Esophagus squamous epithelium (tissue), 5 donors: ENCODE measurements around the gene FOXP1. TPM values are rescaled to one million over a fixed set of nuclear protein-coding genes. Genes with fewer than 3 reads are reported as not detected.

Experiments used
- DNase-seq: peaks from one replicate; lab custom pipeline; 2025; lab: John Stamatoyannopoulos, UW
- H3K27ac ChIP-seq, 4 donors: fragments of 200-600 bp; sonication (generic); one replicate each; pipeline ENCODE4 v1.5.1; 2016 to 2019; ENCODE audit warnings: mild to moderate bottlenecking in 1 of 4
- H3K27me3 ChIP-seq, 4 donors: fragments of 200-600 bp; sonication (generic); 1 replicate in 3 of 4; 2 replicates in 1 of 4; pipeline versions ENCODE4 v1.5.1 to v1.6.0; 2017 to 2021; ENCODE audit warnings: antibody characterized with exemption in 1 of 4
- H3K36me3 ChIP-seq, 3 donors: fragments of 200-600 bp; sonication (generic); one replicate each; pipeline ENCODE4 v1.5.1; 2016 to 2019
- H3K4me1 ChIP-seq, 3 donors: fragments of 200-600 bp; sonication (generic); one replicate each; pipeline ENCODE4 v1.5.1; 2017 to 2019
- H3K4me3 ChIP-seq, 4 donors: fragments of 200-600 bp; sonication (generic); 1 replicate in 3 of 4; 2 replicates in 1 of 4; pipeline ENCODE4 v1.5.1; 2016 to 2019; ENCODE audit warnings: mild to moderate bottlenecking in 2 of 4, moderate library complexity in 1 of 4
- H3K9me3 ChIP-seq, 3 donors: fragments of 200-600 bp; sonication (generic); one replicate each; pipeline ENCODE4 v1.5.1; 2016 to 2019
- CTCF ChIP-seq, 6 experiments: fragments of 450-650 bp in 4 of 6; fragments of 200-600 bp in 2 of 6; sonication (generic) in 2 of 6; IDR thresholded peaks; one replicate each; pipeline ENCODE4 v1.5.1; 2016 to 2019; ENCODE audit warnings: antibody characterized with exemption in 6 of 6, mild to moderate bottlenecking in 4 of 6, moderate library complexity in 4 of 6
- POLR2A ChIP-seq, 4 donors: fragments of 450-650 bp; IDR thresholded peaks; one replicate each; pipeline ENCODE4 v1.6.1; 2017; ENCODE audit warnings: antibody characterized with exemption in 4 of 4, mild to moderate bottlenecking in 4 of 4, moderate library complexity in 3 of 4
- WGBS, 2 donors: methylation state at CpG; one replicate each; pipeline ENCODE4 v1.1.5; 2018; 5-methylcytosine and 5-hydroxymethylcytosine counted together
- intact Hi-C: fragments of 100-400 bp; cut with DNase I; formaldehyde crosslinking; loops from one replicate; pipeline ENCODE4 v1.15.0; 2022
- total RNA-seq, 4 donors: library from RNA; depleted of rRNA; stranded (reverse); fragments of >200 nt; gene quantifications; one replicate each; pipeline ENCODE4 v1.1.0, GENCODE V29; 2016
- donor health status: DM: yes; HTN: yes; CAD: no.

Gene FOXP1
- total RNA-seq, 4 donors from 2014 or later, result 49.1 to 124 (median 61.1) TPM

- intact Hi-C loops, result no loop called here
- DNase-seq, result no peak
- H3K4me3 ChIP-seq, result no peak overlapping the region
- TF ChIP-seq POLR2A (IDR thresholded peaks at IDR 0.05) (no peak), CTCF (IDR thresholded peaks at IDR 0.05) (no peak)
- no peaks in the 10 kb centered on the region for H3K9me3 ChIP-seq
- no peaks in the 10 kb centered on the region for H3K4me1 ChIP-seq
- no peaks in the 10 kb centered on the region for H3K27me3 ChIP-seq
- no peak overlapping the region for H3K27ac ChIP-seq
- 95 to 96% methylated on average over 3 to 5 of the region's 5 CpGs for WGBS, 2 donors
- H3K36me3 ChIP-seq, result no peaks in the 10 kb centered on the region
Observed at GRCh38 chr3:71268462-71268999, 315.0 kb downstream of the FOXP1 start.

GRCh38 chr3:71266875-71267274 lies 316.7 kb downstream of the FOXP1 start:
- H3K27me3 ChIP-seq, result no peaks in the 10 kb centered on the region
- no peaks in the 10 kb centered on the region for H3K36me3 ChIP-seq
- H3K9me3 ChIP-seq, result no peaks in the 10 kb centered on the region
- no peaks in the 10 kb centered on the region for H3K4me1 ChIP-seq
- H3K27ac ChIP-seq, result no peak overlapping the region
- DNase-seq, result no peak
- TF ChIP-seq CTCF (IDR thresholded peaks at IDR 0.05) (no peak), POLR2A (IDR thresholded peaks at IDR 0.05) (no peak)
- H3K4me3 ChIP-seq, result no peak overlapping the region
- WGBS, 2 donors, result 73 to 74% methylated on average over 1 of the region's 1 CpG
- intact Hi-C loops, result no loop called here

- intact Hi-C loops, result no loop called here
- Histone ChIP-seq H3K27ac (no peak overlapping the region), H3K27me3 (no peaks in the 10 kb centered on the region), H3K4me1 (no peaks in the 10 kb centered on the region), H3K9me3 (no peaks in the 10 kb centered on the region), H3K4me3 (no peak overlapping the region), H3K36me3 (no peaks in the 10 kb centered on the region)
- no peak for DNase-seq
- 92 to 93% methylated on average over 9 of the region's 9 CpGs for WGBS, 2 donors
- no peak for TF ChIP-seq CTCF (IDR thresholded peaks at IDR 0.05)
Observed at GRCh38 chr3:71265365-71265915, 318.1 kb downstream of the FOXP1 start.

- Histone ChIP-seq H3K36me3 (no peaks in the 10 kb centered on the region), H3K9me3 (no peaks in the 10 kb centered on the region), H3K27ac (no peak overlapping the region), H3K4me3 (no peak overlapping the region), H3K4me1 (no peaks in the 10 kb centered on the region), H3K27me3 (no peaks in the 10 kb centered on the region)
- no peak for DNase-seq
- no peak for TF ChIP-seq POLR2A (IDR thresholded peaks at IDR 0.05)
- TF ChIP-seq CTCF (IDR thresholded peaks at IDR 0.05), result no peak
- WGBS, 2 donors, result 53 to 54% methylated on average over 2 of the region's 2 CpGs
- intact Hi-C loops, result no loop called here
Observed at GRCh38 chr3:71264840-71265239, 318.7 kb downstream of the FOXP1 start.

- H3K4me3 ChIP-seq, result no peak overlapping the region
- intact Hi-C loops, result no loop called here
- no peak overlapping the region for H3K27ac ChIP-seq
- H3K4me1 ChIP-seq, result peaks cover 0 to 13% (median 8%) of the 10 kb centered on the region in 3 donors
- H3K27me3 ChIP-seq, result no peaks in the 10 kb centered on the region
- DNase-seq, result no peak
- WGBS, 2 donors, result 70 to 79% methylated on average over 8 of the region's 8 CpGs
- no peaks in the 10 kb centered on the region for H3K9me3 ChIP-seq
- no peak for TF ChIP-seq CTCF (IDR thresholded peaks at IDR 0.05)
- no peak for TF ChIP-seq POLR2A (IDR thresholded peaks at IDR 0.05)
- no peaks in the 10 kb centered on the region for H3K36me3 ChIP-seq
Observed at GRCh38 chr3:71262364-71263265, 320.9 kb downstream of the FOXP1 start.
